ENCODE results near the gene TACR1.

TACR1 gene

DNA sequence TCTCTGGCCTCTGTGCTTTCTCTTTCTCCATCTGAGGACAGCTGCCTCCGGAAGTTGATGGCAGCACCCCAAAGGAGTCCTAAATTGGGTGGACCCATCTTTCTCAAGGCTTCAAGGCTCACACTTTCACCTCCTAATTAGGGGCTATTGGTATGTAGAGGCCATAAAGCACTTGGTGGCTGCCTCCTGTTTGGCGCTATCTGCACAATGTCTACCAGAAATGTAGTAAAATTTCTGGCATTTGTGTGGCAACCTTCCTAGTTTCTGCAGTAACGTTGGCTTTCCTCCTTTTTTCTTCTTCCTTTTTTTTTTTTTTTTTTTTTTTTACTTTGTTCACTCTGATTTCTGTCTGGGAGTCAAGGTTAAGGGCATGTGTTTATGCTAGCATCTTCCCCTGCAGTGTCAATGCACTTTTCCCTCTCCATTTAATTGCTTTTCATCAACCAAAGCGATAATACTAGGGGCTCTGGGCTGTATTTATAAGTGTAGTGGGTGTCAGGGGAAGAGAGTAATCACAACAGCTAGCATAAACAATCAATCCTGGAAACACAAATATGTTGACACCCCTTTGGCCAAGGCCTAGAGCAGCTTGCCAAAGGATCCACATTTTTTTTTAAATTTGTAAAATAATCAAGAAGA, 86.0 kb downstream of the TACR1 start:
- no peak overlapping the region for H3K4me3 ChIP-seq (ENCODE audit: low read depth, low read length)
- TF ChIP-seq, protein P1, sequence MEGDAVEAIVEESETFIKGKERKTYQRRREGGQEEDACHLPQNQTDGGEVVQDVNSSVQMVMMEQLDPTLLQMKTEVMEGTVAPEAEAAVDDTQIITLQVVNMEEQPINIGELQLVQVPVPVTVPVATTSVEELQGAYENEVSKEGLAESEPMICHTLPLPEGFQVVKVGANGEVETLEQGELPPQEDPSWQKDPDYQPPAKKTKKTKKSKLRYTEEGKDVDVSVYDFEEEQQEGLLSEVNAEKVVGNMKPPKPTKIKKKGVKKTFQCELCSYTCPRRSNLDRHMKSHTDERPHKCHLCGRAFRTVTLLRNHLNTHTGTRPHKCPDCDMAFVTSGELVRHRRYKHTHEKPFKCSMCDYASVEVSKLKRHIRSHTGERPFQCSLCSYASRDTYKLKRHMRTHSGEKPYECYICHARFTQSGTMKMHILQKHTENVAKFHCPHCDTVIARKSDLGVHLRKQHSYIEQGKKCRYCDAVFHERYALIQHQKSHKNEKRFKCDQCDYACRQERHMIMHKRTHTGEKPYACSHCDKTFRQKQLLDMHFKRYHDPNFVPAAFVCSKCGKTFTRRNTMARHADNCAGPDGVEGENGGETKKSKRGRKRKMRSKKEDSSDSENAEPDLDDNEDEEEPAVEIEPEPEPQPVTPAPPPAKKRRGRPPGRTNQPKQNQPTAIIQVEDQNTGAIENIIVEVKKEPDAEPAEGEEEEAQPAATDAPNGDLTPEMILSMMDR (IDR thresholded peaks at IDR 0.05; ENCODE audit: low read depth, low read length): no peak
- in situ Hi-C loops (cut with HindIII; ENCODE audit: low sequenced_read_pairs): no loop called here
- DNase-seq (ENCODE audit: low read depth, low spot score): no peak

DNA sequence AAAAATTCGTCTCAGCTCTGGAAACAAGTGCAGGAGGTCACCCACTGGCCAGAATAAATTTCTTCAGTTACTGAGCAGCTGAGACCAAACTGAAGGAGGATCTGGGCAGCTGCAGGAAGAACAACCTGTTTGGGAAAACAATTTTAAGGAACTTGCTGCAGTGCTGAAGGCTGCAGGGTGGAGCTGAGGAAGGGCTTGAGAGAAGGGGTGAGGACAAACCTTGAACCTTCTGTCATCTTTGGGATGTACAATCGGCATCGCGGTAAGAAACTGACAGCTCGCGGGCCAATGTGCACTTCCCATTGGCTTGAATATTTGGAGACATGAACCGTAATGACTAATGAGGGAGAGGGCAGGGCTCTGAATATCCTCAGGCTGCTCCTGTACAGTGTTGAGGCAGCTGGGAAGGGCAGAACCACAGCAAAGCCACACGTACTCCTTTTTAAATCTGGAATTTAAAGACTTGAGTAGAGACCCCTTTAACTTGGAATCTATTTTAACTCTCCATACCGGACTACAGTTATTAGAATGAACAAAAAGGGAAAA, 90.3 kb downstream of the TACR1 start:
- in situ Hi-C loops (cut with HindIII; ENCODE audit: low sequenced_read_pairs): no loop called here
- TF ChIP-seq, protein P1 (IDR thresholded peaks at IDR 0.05; ENCODE audit: low read depth, low read length): no peak
- no peak overlapping the region for H3K4me3 ChIP-seq (ENCODE audit: low read depth, low read length)
- DNase-seq (ENCODE audit: low read depth, low spot score): no peak

DNA sequence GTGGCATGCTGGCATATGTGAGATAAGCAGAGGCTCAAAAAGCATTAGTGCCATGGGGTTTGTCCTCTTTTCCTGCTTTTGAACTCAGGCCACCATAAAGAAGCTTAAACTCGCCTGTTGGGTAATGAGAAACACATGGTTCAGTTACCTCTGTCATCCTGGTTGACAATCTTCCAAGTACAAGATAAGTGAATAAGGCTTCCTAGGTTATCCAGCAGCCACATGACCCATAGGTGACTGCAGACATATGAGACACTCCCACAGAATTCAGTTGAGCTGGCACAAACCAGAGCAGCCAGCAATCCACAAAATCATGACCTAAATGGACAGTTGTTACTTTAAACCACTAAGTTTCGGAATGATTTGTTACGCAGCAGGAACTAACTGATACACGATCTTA, 97.3 kb downstream of the TACR1 start:
- H3K4me3 ChIP-seq (ENCODE audit: low read depth, low read length): no peak overlapping the region
- in situ Hi-C loops (cut with HindIII; ENCODE audit: low sequenced_read_pairs): no loop called here
- TF ChIP-seq, protein P1 (IDR thresholded peaks at IDR 0.05; ENCODE audit: low read depth, low read length): no peak
- DNase-seq (ENCODE audit: low read depth, low spot score): no peak

DNA sequence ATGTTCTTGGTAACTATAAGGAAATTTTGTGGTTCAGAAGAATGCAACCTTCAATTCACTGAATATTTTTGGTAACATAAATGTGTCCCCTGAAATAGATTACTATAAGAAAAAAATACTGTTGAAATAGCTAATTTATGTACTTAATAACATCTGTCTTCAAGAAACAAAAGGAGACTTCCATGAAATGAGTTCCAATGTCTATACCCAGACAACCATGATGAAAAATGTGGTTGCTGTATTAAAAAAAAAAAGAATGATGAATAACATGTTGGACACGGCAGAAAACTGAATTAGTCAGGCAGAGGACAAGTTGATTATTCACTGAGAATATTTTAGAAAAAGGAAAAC, 98.5 kb downstream of the TACR1 start:
- TF ChIP-seq, protein P1 (IDR thresholded peaks at IDR 0.05; ENCODE audit: low read depth, low read length): no peak
- DNase-seq (ENCODE audit: low read depth, low spot score): peak; percentile 67
- no peak overlapping the region for H3K4me3 ChIP-seq (ENCODE audit: low read depth, low read length)
- in situ Hi-C loops (cut with HindIII; ENCODE audit: low sequenced_read_pairs): no loop called here

DNA sequence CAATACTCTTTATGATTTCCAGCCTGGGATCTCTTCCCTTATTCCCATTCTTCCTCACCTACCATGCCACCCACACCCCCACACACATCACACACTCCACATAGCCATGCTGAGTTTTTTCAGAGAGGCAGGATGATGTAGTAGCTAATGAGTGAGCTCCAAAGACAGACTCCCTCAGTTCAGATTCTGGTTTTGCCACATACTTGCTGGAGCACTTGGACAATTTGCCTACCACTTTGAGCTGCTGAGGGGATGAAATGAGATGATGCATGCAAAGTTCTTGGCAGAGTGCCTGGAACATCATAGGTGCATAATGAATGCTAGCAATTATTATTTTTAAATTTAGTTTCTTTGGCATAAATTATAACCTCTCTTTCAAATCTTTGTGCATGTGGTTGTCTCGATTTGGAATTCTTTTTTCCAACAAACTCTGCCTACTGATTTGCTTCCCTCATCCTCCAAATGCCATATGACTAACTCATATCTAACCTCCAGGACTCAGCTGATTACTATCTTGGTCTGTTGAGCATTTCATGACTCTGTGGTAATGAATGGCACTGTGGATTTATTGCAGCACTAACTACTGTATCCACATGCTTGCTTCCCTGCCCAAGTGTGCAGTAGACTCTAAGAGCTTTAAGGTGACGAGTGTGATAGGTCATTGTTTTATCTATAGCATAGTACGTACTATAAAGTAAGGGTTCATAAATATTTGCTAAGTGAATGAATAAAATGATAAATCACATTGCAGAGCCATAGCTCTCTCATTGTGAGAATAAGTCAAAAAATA, 99.1 kb downstream of the TACR1 start:
- TF ChIP-seq, protein P1 (IDR thresholded peaks at IDR 0.05; ENCODE audit: low read depth, low read length): no peak
- H3K4me3 ChIP-seq (ENCODE audit: low read depth, low read length): no peak overlapping the region
- in situ Hi-C loops (cut with HindIII; ENCODE audit: low sequenced_read_pairs): no loop called here
- peak; percentile 79 for DNase-seq (ENCODE audit: low read depth, low spot score)

DNA sequence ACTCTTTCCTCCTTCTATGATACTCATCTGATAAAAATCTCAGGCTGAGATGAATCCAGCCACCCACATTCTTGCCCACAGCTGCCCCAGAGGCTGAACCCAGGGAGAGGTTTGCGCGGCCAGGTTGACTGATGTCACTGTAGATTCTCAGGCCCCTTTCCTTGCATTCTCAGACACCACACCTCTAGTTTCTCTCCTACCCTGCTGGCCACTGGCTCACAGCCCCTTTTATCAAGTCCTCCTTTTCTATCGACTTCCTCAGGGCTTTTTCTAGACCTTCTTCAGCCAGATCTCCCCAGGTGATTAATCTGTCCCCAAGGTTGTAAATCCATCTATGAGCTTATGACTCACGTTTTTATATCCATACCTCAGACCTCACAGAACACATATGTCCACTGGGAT, 99.8 kb downstream of the TACR1 start:
- in situ Hi-C loops (cut with HindIII; ENCODE audit: low sequenced_read_pairs): no loop called here
- no peak for DNase-seq (ENCODE audit: low read depth, low spot score)
- TF ChIP-seq, protein P1 (IDR thresholded peaks at IDR 0.05; ENCODE audit: low read depth, low read length): no peak
- no peak overlapping the region for H3K4me3 ChIP-seq (ENCODE audit: low read depth, low read length)
